Activated CD8-positive, alpha-beta memory T cell treated with anti-CD3 and anti-CD28 coated beads, Interleukin-2, amount 50 U/mL, for 48 hours (primary cell): Measurements from ENCODE around the gene ZNF550.

ENCODE experiments used
- DNase-seq: peaks from one replicate; pipeline ENCODE4 v3.0.0-alpha.2; 2020

ZNF550 gene

DNA sequence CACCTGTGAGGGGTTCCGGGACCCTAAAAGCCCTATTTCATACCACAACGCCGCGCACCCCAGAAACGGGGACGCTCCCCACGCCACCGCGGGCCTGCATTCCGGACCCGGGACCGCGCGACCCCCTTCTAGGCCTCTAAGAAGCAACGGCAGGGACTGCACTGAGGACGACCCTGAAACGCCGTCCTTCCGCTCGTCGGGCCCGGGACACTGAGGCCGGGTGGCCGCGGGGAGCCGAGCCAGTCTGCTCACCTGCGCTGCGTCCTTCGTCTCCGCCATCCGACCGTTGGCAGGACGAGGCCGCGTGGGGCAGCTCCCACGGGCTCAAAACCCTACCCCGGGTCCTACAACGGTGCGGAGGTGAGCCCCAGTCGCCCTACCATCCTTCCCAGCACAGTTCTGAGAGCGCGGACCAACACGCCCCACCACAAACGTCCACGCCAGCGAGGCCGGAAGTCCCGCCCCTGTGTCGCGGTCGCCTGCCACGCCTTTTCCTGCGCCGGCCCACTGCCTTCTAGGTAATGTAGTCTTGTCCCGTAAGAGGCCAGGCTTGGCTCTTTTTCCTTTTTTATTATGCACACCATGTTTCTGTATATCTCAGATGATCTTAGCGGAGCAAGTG lies at the start of gene ZNF550:
TSS of gene ZNF550 (minus strand) at position 460 of the 622 bp plus-strand sequence. CDS start at position 279, 181 bp downstream.
- DNase-seq, result peak; percentile 91

DNA sequence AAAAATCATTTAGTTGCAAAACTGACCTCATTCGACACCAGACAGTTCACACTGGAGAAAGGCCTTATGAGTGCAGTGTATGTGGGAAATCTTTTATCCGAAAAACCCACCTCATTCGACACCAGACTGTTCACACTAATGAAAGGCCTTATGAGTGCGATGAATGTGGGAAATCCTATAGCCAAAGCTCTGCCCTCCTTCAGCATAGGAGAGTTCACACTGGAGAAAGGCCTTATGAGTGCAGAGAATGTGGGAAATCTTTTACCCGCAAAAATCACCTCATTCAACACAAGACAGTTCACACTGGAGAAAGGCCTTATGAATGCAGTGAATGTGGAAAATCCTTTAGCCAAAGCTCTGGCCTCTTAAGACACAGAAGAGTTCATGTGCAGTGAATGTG lies 47.3 kb upstream of the ZNF550 start:
- no peak for DNase-seq

DNA sequence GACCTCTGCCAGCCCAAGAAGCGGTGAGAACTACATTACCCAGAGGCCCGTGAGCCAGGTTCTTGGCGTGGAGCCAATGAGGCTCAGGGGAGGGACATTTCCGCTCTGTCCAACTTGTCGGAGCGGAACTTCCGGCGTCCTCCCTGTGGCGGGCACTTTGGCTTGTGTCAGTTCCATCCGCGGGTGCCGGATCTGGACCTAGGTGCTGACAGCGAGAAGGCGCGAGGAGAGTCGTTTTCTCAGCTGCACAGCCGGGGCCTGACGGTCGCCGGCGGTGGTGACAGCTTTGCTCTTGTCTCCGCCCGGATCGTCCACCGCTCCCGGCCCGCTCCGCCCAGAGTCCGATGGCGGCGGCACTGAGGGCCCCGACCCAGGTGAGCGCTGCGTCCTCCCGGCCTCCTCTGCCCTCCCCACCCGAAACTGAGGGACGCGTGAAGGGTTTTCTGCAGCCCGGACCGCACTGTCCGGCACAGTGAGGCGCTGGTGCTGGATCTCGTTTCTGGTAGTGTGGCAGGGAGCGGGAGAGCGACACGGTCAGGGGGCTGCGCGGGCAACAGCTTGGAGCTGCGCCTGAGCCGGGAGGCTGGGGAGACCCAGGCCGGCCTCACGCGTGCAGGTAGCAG lies 40.2 kb upstream of the ZNF550 start, which contains the start of gene ZNF530:
TSS of gene ZNF530 (plus strand) at position 125 of the 623 bp plus-strand sequence. CDS start 4,461 bp downstream, outside the sequence.
- peak; percentile 94 for DNase-seq

DNA sequence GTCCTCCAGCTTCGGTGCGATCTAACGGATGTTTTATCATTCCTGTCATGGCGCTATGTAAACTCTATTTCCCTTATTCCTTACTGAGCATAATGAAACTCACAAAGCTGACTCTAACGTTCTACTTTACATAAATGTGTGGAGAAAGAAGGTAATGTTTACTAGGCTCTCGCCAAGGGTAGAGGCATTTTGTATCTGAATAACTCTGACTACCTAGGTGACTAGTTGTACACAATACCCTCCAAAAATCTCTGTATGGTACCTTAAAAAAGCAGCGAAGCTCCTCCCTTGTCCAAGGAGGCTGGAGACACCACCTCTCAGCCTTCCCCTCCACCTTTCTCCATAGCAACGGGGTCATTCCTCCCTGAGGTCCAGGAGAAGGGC lies 39.7 kb upstream of the ZNF550 start:
- DNase-seq, result no peak

DNA sequence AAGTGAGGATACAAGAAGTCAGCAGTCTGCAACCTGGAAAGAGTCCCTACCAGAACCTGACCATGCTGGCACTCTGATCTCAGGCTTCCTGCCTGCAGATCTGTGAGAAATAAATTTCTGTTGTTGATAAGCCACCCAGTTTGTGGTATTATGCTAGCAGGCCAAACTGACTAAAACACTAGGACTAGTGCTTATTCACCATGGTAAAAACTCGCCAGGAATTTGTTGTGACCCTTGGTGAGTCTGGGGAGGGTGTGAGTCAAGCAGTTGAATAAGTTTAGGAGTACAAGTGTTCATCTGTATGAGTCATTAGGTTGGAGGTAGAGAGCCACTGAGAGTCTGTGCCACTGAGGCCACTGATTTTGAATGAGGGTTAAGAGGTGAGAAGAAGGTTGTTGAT lies 27.9 kb upstream of the ZNF550 start:
- no peak for DNase-seq

DNA sequence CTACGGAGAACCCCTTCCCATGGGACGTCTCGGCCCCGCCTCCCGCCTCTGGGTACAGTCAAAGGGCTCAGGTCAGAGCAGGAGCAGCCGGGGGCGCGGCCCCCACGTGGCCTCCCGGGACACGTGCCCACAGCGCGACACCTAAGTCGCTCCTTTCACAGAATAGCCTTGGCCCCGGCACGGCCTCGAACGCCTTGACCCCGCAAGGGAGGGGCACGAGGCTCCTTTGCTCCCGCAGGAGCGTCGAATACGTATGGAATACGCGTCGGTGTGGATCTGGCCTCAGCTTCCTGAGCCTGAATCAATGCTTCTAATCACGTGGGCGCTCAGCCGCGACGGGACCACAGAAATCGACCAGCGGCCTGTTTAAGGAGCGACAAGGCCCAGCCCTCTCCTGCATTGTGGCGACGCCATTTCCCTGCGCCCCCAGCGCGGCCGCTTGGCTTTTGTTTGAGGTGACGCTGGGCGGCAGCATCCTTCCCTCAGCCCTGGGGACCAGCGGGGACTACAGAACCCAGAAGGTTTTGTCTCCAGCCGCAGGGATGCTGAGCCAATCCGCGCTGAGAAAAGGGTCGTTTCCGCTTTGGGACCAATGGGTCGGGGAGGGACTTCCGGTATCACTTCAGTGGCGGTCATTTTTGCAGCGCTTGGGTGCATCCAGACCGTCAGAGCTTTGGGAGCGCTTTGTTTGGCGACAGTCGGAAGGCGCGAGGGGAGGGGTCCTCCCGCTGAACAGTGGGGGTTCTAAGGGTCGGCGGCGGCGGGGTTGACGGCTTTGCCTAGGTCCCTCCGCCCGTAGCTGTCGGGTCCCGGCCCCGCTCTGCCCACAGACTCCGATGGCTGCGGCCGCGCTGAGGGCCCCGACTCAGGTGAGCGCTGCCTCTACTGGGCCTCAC lies 24.1 kb upstream of the ZNF550 start, which contains the start of gene ZIK1:
TSS of gene ZIK1 (plus strand) at position 625 of the 896 bp plus-strand sequence. CDS start at position 837, 212 bp downstream.
- DNase-seq, result peak; percentile 85

DNA sequence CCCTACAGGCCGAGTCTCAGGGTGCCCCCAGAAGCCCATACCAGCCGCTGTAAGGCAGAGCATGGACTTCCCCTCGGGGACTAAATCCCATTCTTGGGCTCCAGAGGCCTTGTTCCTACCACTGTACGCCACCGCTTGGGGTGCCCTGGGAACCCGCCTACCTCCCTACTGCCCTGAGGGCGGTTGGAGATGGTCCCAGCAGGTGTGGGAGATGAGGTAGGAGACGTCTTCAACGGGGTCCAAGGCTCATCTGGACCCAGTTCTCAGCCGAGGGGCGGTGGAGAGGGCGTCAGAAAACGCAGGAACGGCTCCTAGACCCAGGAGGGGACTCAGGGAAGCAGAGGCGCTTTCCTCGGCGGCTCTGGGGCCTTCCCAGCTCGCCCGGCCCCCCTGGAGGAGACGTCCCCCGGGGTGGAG lies 23.4 kb upstream of the ZNF550 start:
- no peak for DNase-seq

DNA sequence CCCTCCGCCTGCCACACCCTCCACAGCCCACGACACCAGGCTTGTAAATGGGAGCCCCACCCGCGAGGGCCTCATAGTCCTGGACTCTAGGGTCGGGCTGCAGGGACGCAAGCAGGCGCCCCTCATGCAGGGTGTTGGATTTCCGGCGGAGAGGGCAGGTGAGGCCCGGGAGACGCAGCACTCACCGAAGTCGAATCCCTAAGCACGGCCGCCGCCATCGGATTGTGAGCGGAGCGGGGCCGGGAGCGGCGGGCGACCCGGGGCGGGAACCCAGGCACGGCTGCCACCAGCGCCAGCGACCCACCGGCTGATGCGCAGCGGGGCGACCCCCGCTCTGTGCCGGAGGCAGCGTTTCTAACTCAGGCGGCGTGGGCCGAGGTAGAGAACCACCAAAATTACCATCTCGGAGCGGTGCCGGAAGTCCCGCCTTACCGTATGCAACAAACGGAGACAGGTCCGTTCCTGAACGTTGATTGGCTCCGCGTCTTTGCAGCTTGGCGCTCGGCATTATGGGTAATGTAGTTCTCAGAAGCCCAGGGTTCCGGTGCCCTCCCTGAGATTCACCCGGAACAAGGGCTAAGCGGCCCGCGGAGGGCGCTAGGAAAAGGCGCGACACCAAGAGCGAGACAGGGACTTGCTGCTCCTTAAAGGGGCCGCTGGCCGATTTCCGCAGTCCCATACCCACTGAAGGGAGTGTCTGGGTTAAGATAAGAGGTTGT lies 19.0 kb upstream of the ZNF550 start, which contains the start of gene ZNF416:
TSS of gene ZNF416 (minus strand) at position 425 of the 719 bp plus-strand sequence. CDS start at position 218, 207 bp downstream.
- peak; percentile 91 for DNase-seq

DNA sequence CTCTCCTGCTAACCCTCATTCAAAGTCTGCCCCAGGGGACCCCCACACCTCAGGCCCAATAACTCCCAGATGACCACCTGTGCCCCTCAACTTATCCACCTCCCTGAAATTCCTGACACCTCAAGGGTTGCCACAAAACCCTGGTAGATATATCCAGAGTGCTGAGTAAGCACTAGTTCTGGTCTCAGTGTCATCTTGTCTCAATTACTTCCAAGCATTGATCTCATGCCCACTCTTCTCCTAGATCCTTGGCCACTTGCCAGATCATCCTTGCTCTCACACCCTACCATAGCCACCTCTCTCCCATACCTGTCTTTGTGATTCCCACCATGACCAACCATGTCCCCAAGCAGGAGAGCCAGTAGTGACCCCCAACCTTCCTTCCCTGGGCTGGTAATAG lies 17.0 kb upstream of the ZNF550 start:
- no peak for DNase-seq

DNA sequence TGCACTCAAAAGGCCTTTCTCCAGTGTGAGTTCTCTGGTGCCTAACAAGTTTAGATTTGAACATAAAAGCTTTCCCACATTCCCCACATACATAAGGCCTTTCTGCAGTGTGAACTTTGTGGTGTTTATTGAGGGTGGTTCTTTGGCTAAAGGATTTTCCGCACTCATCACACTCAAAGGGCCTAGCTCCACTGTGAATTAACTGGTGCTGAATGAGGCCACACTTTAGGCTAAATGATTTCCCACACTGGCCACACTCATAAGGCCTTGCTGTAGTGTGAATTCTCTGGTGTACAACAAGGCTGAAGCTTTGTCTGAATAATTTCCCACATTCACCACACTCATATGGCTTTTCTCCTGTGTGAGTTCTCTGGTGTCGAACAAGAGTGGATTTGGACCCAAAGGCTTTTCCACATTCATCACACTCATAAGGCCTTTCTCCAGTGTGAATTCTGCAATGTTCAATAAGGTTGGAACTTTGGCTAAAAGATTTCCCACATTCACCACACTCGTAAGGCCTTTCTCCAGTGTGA lies 12.8 kb upstream of the ZNF550 start:
- DNase-seq, result no peak

DNA sequence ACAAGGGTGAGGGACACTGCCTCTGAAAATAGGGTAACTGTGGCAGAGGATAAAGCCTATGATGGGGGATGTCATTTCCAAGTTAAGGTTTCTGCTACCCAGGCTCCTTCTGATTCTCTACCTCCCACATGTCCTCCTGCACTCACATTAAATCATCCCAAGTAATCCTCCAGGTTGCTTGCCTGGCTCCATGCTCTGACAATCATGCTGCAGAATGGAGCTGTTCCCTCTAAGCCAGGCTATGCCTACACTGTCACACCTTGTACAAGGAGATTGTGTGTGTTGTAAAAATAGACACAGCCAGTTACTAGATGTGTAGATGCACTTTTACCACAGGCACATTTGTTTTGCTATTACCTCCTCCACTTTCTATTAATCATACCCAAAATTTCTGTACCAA lies 11.0 kb upstream of the ZNF550 start:
- no peak for DNase-seq

DNA sequence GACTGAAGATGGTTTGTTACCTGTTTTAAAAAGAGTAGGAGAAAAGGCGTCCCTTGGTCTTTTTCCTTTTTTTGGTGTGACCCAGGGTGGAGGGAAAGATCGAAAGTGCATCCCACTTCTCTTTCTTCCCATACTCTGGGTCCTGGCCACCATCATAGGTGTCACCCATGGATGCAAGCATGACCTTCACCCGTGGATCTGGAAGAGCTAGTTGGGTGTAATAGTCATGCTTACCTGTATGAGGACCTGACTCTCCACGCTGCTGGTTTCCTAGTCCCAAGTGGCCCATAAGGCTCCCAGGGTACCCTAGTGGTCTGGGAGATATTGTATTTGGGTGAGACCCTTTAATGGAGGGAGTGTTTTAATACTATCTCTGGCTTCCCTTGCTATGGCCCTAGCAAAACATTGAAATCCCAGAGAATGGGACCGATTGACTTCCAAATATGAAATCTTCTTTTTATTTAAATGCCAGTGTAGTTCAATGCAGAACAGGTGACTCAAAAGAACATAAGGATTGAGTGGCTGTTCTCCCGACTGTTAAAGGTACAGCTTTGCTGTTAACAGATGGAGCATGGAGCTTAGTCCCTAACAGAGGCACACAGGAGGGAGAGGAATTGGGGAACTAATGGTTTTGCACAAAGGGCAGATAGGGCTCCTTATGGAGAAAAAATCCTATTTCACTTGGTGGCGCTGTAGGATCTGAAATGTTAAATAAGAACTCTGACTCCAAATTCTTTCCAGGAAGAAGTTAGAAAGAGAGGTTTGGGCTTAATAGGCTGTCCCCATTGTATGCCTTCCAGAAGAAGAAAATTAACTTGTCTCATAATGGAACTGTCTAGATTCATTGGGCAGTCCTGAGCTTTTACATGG lies 7.0 kb upstream of the ZNF550 start:
- DNase-seq, result peak; percentile 26

DNA sequence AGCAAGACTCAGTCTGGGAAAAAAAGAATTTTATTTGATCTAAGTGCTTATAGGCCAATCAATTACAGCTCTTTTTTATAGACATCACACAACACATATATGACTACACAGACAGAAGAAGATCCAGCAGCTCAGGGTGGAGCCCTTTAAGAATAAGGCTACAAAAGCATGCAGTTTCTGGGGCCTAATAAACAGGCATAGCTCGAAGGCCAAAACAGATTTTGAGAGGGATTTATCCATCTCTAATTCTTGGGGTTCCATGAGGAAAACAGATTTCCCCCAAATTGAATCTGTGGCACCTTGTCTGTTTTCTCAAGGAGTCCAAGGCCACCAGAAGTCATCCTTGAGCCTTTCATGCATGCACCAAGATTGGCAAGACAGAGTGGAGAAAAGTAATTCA lies 3.9 kb upstream of the ZNF550 start:
- no peak for DNase-seq

DNA sequence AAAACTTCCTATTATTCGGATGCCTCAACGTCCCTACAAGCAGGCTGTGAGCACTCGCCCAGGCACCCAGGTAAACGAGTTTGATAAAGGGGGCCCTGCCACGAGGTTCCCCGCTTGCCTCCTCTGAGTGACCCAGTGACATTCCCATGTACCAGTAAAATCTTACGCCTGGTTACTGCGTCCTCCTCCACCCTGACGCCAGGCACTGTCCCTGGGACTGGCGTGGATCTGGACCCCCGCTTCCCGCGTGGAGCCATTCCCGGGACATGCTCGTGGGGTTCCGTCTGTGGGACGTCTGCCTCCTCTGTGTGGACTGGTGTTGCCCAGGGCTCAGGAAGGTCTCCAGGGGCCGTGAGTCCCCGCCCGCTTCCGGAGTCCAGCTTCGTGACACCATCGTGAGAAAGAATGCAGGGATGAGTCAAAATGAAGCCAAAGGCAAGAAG lies 407 bp upstream of the ZNF550 start:
- peak; percentile 54 for DNase-seq

DNA sequence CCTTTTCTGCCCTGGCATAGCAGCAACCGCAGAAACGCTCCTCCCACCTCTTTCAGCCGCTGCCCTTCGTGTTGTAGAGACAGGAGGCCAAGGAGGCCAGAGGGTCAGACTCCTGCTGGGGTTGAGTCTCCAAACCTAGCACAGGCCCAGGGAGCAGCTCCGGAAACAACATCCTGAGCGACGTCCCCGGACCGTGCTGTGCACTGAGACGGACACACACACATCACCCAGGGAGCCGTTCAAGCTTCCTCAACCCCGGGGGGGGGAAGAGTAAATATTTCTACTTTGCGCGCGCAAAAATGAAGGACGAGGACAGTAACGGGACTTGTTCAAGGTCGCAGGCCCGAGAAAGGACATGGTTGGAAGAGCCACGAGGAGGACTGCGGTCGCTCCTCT lies 657 bp downstream of the ZNF550 start:
- no peak for DNase-seq

DNA sequence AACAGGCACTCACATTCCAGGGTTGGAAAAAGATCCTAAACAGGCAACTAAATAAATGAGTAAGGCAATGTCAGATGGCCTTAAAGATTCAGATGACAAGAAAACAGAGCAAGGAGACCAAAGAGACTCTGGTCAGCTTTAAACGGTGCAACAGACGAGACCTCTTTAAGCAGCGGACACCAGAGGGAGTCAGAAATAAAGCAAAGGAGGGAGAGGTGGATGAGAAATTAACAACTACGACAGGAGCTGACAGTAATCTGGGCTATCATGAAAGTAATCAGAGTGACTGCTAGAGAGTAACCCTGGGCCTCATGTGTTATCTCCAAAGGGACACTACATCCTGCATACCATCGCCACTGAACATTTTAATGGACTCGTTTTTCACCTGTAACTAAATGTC lies 1.1 kb downstream of the ZNF550 start:
- DNase-seq, result no peak

DNA sequence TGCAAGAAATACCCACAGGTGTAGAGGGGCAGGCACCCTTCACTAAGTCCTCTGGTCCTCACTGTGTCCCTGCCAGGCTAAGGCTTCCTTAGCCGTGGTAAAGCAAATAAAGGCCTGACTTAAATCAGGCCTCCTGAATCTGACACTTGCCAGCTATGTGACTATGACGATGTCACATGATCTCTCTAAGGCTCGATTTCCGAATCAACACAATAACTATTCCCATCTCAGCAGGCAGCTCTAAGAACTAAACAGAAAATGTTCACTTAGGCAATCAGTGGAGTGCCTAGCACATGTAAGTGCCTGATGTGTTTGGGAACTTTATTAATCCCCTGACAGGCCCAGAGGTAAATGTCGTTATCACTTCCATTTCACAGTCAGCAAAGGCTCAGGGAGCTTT lies 2.0 kb downstream of the ZNF550 start:
- no peak for DNase-seq

DNA sequence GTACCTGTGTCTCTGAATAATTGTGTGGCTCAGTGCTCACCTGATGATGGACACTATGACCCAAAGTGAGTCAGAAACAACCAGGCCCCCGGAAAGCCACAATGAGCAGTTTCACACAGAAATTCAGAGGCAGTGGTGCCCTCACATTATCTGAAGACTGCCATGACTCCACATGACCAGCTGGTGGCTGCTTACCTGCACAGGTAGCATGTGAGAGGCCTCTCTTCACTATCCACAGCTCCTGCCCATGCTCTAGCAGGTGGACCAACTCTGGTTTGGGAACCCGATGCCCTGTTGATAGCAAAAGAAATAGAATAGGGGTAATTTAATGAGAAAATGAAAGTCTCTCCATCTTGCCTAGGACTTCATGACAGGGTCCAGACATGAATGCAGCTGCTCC lies 7.2 kb downstream of the ZNF550 start:
- no peak for DNase-seq

DNA sequence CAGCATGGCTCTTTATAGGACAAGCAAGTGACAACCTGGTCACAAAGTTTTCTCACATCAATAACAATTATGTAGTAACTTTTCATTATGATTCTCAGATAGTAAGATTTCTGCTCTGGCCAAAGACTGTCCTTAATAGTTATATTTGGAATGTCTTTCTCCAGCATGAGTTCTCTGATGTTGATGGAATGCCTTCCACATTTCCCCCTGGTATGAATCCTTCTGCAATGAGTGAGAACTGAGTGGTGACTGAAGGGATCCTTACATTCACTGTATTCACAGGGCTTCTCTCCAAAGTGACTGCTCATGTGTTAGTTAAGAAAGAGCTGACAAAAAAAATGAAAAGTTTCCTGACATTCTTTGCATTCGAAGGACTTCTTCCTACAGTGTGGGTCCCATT lies 13.2 kb downstream of the ZNF550 start:
- no peak for DNase-seq

DNA sequence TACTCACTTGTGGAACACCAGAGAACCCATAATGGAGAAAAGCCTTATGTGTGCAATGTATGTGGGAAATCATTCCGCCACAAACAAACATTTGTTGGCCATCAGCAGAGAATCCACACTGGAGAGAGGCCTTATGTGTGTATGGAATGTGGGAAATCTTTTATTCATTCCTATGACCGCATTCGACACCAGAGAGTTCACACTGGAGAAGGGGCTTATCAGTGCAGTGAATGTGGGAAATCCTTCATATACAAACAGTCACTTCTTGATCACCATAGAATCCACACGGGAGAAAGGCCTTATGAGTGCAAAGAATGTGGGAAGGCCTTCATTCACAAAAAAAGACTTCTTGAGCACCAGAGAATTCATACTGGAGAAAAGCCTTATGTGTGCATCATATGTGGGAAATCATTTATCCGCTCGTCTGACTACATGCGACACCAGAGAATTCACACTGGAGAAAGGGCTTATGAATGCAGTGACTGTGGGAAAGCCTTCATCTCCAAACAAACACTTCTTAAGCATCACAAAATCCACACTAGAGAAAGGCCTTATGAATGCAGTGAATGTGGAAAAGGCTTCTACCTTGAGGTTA lies 21.6 kb downstream of the ZNF550 start:
- DNase-seq, result no peak
